Cardiac muscle cell (in vitro differentiated cells and primary cell): ENCODE data around the gene TXNL4A. TPM values are rescaled to one million over a fixed set of nuclear protein-coding genes. Genes with fewer than 3 reads are reported as not detected.
A peak's percentile ranks its signal among the peaks of the same experiment; 100 is the strongest.

Source experiments
- DNase-seq, 2 donors: peaks; one replicate each; pipeline versions ENCODE4 v3.0.0 to v3.0.0-alpha.2; 2010 to 2017; ENCODE audit warnings: low read depth in 1 of 2, low spot score in 1 of 2
- H3K27ac ChIP-seq: fragments of 200-600 bp; sonication (generic); 2 replicates; pipeline ENCODE4 v1.5.1; 2016
- H3K27me3 ChIP-seq: fragments of 200-600 bp; sonication (generic); 2 replicates; pipeline ENCODE4 v1.6.0; 2016; ENCODE audit warnings: control low read depth
- H3K36me3 ChIP-seq: fragments of 200-600 bp; sonication (generic); 2 replicates; pipeline ENCODE4 v1.5.1; 2016; ENCODE audit warnings: control low read depth
- H3K4me1 ChIP-seq: fragments of 200-600 bp; sonication (generic); 2 replicates; pipeline ENCODE4 v1.8.1; 2017; ENCODE audit warnings: low read depth, mild to moderate bottlenecking, mixed run types
- H3K4me3 ChIP-seq: fragments of 200-600 bp; sonication (generic); 2 replicates; pipeline ENCODE4 v1.5.1; 2016; ENCODE audit warnings: mild to moderate bottlenecking
- H3K9me3 ChIP-seq: fragments of 200-600 bp; sonication (generic); 2 replicates; pipeline ENCODE4 v1.5.1; 2017; ENCODE audit warnings: low read depth, mild to moderate bottlenecking, control low read depth
- CTCF ChIP-seq: IDR thresholded peaks from 2 replicates; pipeline ENCODE4 v1.5.1; 2012; ENCODE audit warnings: low read depth, mild to moderate bottlenecking, low read length
- polyA plus RNA-seq: library from polyadenylated mRNA; unstranded; fragments of >200 nt; fragmentation: Nextera tagmentation; extraction: Ambion mirVana; gene quantifications from 2 replicates; pipeline ENCODE4 v1.2.1, GENCODE V29; 2016
- total RNA-seq: library from RNA; depleted of rRNA; stranded (reverse); fragments of >200 nt; gene quantifications from 2 replicates; pipeline ENCODE4 v1.2.3, GENCODE V29; 2016

The TXNL4A gene
- total and polyA plus RNA-seq, 2 experiments from 2014 or later: 32.2 to 318 TPM

DNA sequence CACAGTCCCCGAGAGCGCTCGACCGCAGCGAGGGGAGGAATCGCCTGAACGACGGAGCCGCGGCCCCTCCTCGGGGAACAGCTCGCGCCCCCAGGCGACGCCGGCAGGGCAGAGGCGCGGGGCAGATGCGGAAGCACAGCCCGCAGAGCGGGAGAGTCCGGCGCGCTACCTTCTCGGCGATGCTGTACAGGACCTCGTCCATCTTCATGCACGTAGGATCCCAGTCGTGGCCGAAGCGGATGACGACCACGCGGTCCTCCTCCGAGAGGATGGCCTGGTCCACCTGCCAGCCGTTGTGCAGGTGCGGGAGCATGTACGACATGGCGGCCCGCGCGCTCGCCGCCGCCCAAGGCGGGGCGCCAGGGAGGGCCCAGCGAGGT is 302 bp downstream of the TXNL4A start:
- no peaks in the 10 kb centered on the region for H3K9me3 ChIP-seq
- peak; percentile 46 for TF ChIP-seq CTCF
- peak overlapping the region; percentile 84 for H3K4me3 ChIP-seq
- peak overlapping the region; percentile 89 for H3K27ac ChIP-seq
- DNase-seq: peak in 1 of 2 donors; percentile 78
- H3K36me3 ChIP-seq: no peaks in the 10 kb centered on the region
- H3K27me3 ChIP-seq: no peaks in the 10 kb centered on the region
- peaks cover 2% of the 10 kb centered on the region for H3K4me1 ChIP-seq

DNA sequence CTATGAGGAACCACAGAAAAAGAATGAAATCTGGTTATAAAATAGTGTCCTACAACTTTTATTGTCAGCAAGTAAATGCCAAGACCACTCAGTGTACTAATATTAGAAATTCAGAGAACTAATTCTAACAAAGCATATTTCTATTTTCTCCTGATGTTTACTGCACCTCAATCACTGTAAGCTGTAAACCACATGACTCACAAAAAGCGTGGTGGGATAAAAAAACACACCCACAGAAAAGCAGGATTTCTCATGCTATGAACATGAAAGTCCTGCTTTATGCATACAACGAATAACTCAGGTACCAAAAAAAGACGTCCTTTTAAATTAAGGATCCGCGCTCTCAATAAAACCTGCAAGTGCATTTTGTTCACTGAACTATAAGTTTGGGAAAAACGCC is 797 bp downstream of the TXNL4A start:
- no peak for TF ChIP-seq CTCF
- Histone ChIP-seq H3K27ac (peak overlapping the region; percentile 89), H3K4me3 (peak overlapping the region; percentile 84), H3K27me3 (no peaks in the 10 kb centered on the region), H3K4me1 (peaks cover 6% of the 10 kb centered on the region), H3K9me3 (no peaks in the 10 kb centered on the region), H3K36me3 (no peaks in the 10 kb centered on the region)
- DNase-seq: no peak

GRCh38 chr18:79986726-79987125 is 1.6 kb downstream of the TXNL4A start:
- TF ChIP-seq CTCF: no peak
- Histone ChIP-seq H3K27me3 (no peaks in the 10 kb centered on the region), H3K36me3 (no peaks in the 10 kb centered on the region)

DNA sequence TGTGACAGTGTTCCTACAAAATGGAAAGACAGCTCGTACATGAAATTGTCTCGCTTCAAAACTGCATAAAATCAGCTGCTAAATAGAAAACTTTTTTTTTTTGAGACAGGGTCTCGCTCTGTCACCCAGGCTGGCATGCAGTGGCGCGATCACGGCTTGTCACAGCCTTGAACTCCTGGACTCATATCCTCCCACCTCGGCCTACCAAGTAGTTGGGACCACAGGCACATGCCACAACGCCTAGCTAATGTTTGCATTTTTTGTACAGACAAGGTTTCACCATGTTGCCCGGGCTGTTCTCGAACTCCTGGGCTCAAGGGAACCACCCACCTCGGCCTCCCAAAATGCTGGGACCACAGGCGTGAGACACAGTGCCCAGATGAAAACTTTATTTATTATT is 3.2 kb downstream of the TXNL4A start:
- TF ChIP-seq CTCF: no peak
- H3K36me3 ChIP-seq: no peaks in the 10 kb centered on the region
- no peak overlapping the region for H3K27ac ChIP-seq
- H3K4me3 ChIP-seq: no peak overlapping the region
- no peaks in the 10 kb centered on the region for H3K9me3 ChIP-seq
- no peaks in the 10 kb centered on the region for H3K27me3 ChIP-seq
- peaks cover 6% of the 10 kb centered on the region for H3K4me1 ChIP-seq
- no peak for DNase-seq

More at GRCh38 chr18:79986726-79987125, 1.6 kb downstream of the TXNL4A start:
- Histone ChIP-seq H3K4me1 (peaks cover 6% of the 10 kb centered on the region), H3K9me3 (no peaks in the 10 kb centered on the region), H3K27ac (no peak overlapping the region), H3K4me3 (peak overlapping the region; percentile 84)
- no peak for DNase-seq

DNA sequence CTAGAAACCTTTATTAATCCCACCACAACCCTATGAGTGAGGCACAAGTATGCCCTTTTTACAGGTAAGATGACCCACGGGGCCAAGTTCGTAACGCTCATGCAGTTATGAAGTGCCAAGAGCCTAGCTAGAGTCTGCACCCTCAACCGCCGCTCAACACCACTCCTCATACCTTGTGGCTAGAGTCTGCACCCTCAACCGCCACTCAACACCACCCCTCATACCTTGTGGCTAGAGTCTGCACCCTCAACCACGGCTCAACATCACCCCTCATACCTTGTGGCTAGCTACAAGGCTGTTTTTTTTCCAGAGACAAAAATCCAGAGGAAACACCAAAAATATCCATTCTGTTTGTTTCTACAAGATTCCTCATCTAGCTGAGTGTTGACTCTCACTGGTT is 4.6 kb downstream of the TXNL4A start:
- H3K4me3 ChIP-seq: no peak overlapping the region
- H3K4me1 ChIP-seq: peaks cover 6% of the 10 kb centered on the region
- no peaks in the 10 kb centered on the region for H3K9me3 ChIP-seq
- H3K27me3 ChIP-seq: no peaks in the 10 kb centered on the region
- H3K36me3 ChIP-seq: no peaks in the 10 kb centered on the region
- no peak for TF ChIP-seq CTCF
- no peak overlapping the region for H3K27ac ChIP-seq
- no peak for DNase-seq

DNA sequence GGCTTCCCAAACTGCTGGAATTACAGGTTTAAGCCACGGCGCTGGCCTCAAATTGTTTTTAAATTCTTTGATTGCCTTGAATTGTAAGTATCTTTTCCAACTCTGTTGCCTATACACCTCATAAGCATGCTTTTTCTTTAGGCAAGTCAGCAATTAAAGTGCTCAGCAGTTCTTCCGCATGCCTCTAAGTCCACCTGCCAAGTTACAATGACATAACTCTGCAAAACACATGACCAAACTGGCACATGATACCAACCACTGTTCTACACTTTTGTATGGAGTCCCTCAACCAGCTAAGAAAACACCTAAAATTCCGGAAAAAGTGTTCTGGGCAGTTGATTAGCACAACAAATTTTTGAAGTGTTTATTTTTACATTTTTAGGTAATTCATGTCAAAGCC is 5.1 kb downstream of the TXNL4A start:
- no peaks in the 10 kb centered on the region for H3K27me3 ChIP-seq
- no peaks in the 10 kb centered on the region for H3K36me3 ChIP-seq
- H3K4me1 ChIP-seq: peaks cover 6% of the 10 kb centered on the region
- no peak for TF ChIP-seq CTCF
- no peak overlapping the region for H3K27ac ChIP-seq
- no peak overlapping the region for H3K4me3 ChIP-seq
- DNase-seq: no peak
- H3K9me3 ChIP-seq: no peaks in the 10 kb centered on the region
